Neural progenitor cell (in vitro differentiated cells): Measurements from ENCODE around the gene LPIN2. TPM values are rescaled to one million over a fixed set of nuclear protein-coding genes. Genes with fewer than 3 reads are reported as not detected.
A peak's percentile ranks its signal among the peaks of the same experiment; 100 is the strongest.
"Not testable (repeated sequence)": the region's sequence is repeated elsewhere in the genome, so short reads cannot be mapped to it uniquely, and the experiment has no call there.

Source experiments
- DNase-seq: peaks from one replicate; pipeline ENCODE4 v3.0.0-alpha.2; 2016; ENCODE audit warnings: low spot score
- H2AFZ ChIP-seq: fragments of 200-600 bp; sonication (generic); replicated peaks from 2 replicates; pipeline ENCODE4 v1.6.1; 2016; ENCODE audit warnings: antibody characterized with exemption
- H3F3A ChIP-seq: fragments of 200-600 bp; sonication (generic); 2 replicates; pipeline ENCODE4 v1.6.1; 2016; ENCODE audit warnings: antibody characterized with exemption, low read depth
- H3K27ac ChIP-seq: fragments of 200-600 bp; sonication (generic); 2 replicates; pipeline ENCODE4 v1.5.1; 2016; ENCODE audit warnings: mild to moderate bottlenecking
- H3K27me3 ChIP-seq: fragments of 200-600 bp; sonication (generic); 2 replicates; pipeline ENCODE4 v1.6.1; 2016; ENCODE audit warnings: mild to moderate bottlenecking, moderate library complexity
- H3K36me3 ChIP-seq: fragments of 200-600 bp; sonication (generic); 2 replicates; pipeline ENCODE4 v1.5.1; 2016
- H3K4me1 ChIP-seq: fragments of 200-600 bp; sonication (generic); 2 replicates; pipeline ENCODE4 v1.6.1; 2016; ENCODE audit warnings: mixed run types
- H3K4me2 ChIP-seq: fragments of 200-600 bp; sonication (generic); 2 replicates; pipeline ENCODE4 v1.6.1; 2016
- H3K4me3 ChIP-seq: fragments of 200-600 bp; sonication (generic); 2 replicates; pipeline ENCODE4 v1.5.1; 2016
- H3K79me2 ChIP-seq: fragments of 200-600 bp; sonication (generic); 2 replicates; pipeline ENCODE4 v1.6.1; 2016; ENCODE audit warnings: low read depth
- H3K9ac ChIP-seq: fragments of 200-600 bp; sonication (generic); 2 replicates; pipeline ENCODE4 v1.6.1; 2016
- H3K9me3 ChIP-seq: fragments of 200-600 bp; sonication (generic); 2 replicates; pipeline ENCODE4 v1.5.1; 2016; ENCODE audit warnings: low read depth
- H4K20me1 ChIP-seq: fragments of 200-600 bp; sonication (generic); 2 replicates; pipeline ENCODE4 v1.6.1; 2016; ENCODE audit warnings: low read depth
- H3K27ac Mint-ChIP-seq: 3 replicates; pipeline ENCODE4 v1.8.0; 2021; ENCODE audit warnings: mixed read lengths
- H3K27me3 Mint-ChIP-seq: 2 replicates; pipeline ENCODE4 v1.8.0; 2022; ENCODE audit warnings: low read depth, mild to moderate bottlenecking, inconsistent platforms, moderate library complexity, mixed read lengths; ENCODE audit not compliant: insufficient read depth
- H3K36me3 Mint-ChIP-seq: 3 replicates; pipeline ENCODE4 v1.8.0; 2021; ENCODE audit warnings: mixed read lengths
- H3K4me1 Mint-ChIP-seq: 3 replicates; pipeline ENCODE4 v1.8.0; 2021; ENCODE audit warnings: mixed read lengths
- H3K4me3 Mint-ChIP-seq: 3 replicates; pipeline ENCODE4 v1.8.0; 2021; ENCODE audit warnings: mild to moderate bottlenecking, moderate library complexity, mixed read lengths
- H3K9me3 Mint-ChIP-seq: 3 replicates; pipeline ENCODE4 v1.8.0; 2020; ENCODE audit warnings: mixed read lengths
- CTCF ChIP-seq: fragments of 200-600 bp; sonication (generic); IDR thresholded peaks from 2 replicates; pipeline ENCODE4 v1.5.1; 2017; ENCODE audit warnings: antibody characterized with exemption, mild to moderate bottlenecking
- EZH2 ChIP-seq: fragments of 200-600 bp; sonication (generic); IDR thresholded peaks from 2 replicates; pipeline ENCODE4 v1.6.1; 2017; ENCODE audit warnings: antibody characterized with exemption, mild to moderate bottlenecking, moderate library complexity
- EZH2phosphoT487 ChIP-seq: fragments of 200-600 bp; sonication (generic); IDR thresholded peaks from 2 replicates; pipeline ENCODE4 v1.6.1; 2017; ENCODE audit warnings: antibody characterized with exemption
- total RNA-seq: library from RNA; depleted of rRNA; stranded (reverse); fragments of >200 nt; gene quantifications from 2 replicates; pipeline ENCODE4 v1.2.3, GENCODE V29; 2015; ENCODE audit warnings: low replicate concordance

Gene LPIN2
- total RNA-seq, 1 donor from 2014 or later = 32.1 TPM

DNA sequence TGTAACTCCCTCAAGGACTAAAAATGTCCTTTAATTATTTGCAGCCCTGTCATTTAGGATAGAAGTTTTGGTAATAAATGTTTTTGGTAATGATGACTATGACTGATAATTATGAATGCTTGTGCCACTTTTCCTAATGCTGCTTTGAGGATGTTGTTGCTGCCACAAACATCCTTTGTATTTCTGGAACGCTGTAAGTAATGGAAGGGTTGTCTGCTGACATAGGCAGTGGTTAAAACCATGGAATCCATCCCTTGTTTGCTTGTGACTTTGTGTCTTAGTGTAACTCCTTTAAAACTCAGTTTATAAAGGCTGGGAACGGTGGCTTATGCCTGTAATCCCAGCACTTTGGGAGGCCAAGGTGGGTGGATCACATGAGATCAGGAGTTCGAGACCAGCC, 19.8 kb upstream of the LPIN2 start:
- H3K27ac ChIP-seq = no peak overlapping the region
- no peak overlapping the region for H2AFZ ChIP-seq
- peaks cover 5% of the 10 kb centered on the region for H3F3A ChIP-seq
- no peak overlapping the region for H3K9ac ChIP-seq
- H3K4me3 ChIP-seq = no peak overlapping the region
- TF ChIP-seq EZH2phosphoT487 (no peak), CTCF (no peak), EZH2 (no peak)
- no peak overlapping the region for H3K27ac Mint-ChIP-seq
- H3K79me2 ChIP-seq = no peaks in the 10 kb centered on the region
- H3K36me3 ChIP-seq = no peaks in the 10 kb centered on the region
- H3K4me3 Mint-ChIP-seq = no peak overlapping the region
- peaks cover 11% of the 10 kb centered on the region for H3K4me1 ChIP-seq
- no peaks in the 10 kb centered on the region for H3K36me3 Mint-ChIP-seq
- no peak for DNase-seq
- H3K4me1 Mint-ChIP-seq = peaks cover 36% of the 10 kb centered on the region
- peaks cover 5% of the 10 kb centered on the region for H3K9me3 Mint-ChIP-seq
- H4K20me1 ChIP-seq = no peaks in the 10 kb centered on the region
- no peaks in the 10 kb centered on the region for H3K27me3 ChIP-seq
- H3K27me3 Mint-ChIP-seq = peaks cover 4% of the 10 kb centered on the region
- H3K9me3 ChIP-seq = no peaks in the 10 kb centered on the region
- no peak overlapping the region for H3K4me2 ChIP-seq

DNA sequence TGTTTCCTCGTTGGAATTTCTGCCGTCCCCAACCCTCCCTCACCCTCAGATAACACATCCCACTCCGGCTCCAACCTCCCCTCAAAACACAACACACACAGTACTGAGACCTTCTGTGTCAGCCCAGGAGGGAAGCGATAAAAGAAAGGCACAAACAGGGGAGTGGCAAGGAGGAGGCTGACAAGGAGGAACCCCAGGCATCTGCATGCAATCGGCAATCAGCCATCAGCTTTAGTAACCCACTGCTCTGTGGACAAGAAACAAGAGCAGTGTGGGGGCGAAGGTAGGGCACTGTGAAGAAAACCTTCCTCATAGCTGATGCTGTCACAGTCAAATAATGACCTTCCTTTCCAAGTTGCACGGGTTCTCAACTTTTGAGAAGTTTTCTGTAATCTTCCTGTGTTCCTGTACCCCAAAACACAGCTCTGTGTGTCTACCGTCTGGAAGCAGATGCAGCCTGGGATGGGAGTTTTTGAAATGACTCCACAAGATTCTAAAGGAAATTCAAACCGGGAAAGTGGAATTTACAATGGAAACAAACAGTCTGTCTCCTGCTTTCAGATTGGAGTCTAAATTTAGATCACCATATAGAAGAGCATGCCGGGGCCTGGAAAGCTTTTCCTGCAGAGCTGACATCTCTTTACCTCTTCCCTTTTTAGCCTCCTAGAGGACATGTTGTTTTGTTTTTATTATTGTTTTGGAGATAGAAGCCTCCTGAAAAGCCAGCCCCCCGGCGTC, 16.4 kb upstream of the LPIN2 start:
- Histone ChIP-seq H3K27me3 (no peaks in the 10 kb centered on the region), H2AFZ (peak overlapping the region; percentile 95), H3K9ac (no peak overlapping the region), H4K20me1 (no peaks in the 10 kb centered on the region), H3K4me2 (peak overlapping the region; percentile 12), H3K9me3 (no peaks in the 10 kb centered on the region), H3K27ac (no peak overlapping the region), H3K4me3 (no peak overlapping the region), H3F3A (peaks cover 15% of the 10 kb centered on the region), H3K36me3 (no peaks in the 10 kb centered on the region), H3K79me2 (no peaks in the 10 kb centered on the region), H3K4me1 (peaks cover 22% of the 10 kb centered on the region)
- peaks cover 40% of the 10 kb centered on the region for H3K4me1 Mint-ChIP-seq
- DNase-seq = no peak
- TF ChIP-seq CTCF (no peak), EZH2phosphoT487 (no peak), EZH2 (no peak)
- H3K4me3 Mint-ChIP-seq = no peak overlapping the region
- peaks cover 5% of the 10 kb centered on the region for H3K27me3 Mint-ChIP-seq
- peak overlapping the region; percentile 63 for H3K27ac Mint-ChIP-seq
- H3K9me3 Mint-ChIP-seq = no peaks in the 10 kb centered on the region
- no peaks in the 10 kb centered on the region for H3K36me3 Mint-ChIP-seq

DNA sequence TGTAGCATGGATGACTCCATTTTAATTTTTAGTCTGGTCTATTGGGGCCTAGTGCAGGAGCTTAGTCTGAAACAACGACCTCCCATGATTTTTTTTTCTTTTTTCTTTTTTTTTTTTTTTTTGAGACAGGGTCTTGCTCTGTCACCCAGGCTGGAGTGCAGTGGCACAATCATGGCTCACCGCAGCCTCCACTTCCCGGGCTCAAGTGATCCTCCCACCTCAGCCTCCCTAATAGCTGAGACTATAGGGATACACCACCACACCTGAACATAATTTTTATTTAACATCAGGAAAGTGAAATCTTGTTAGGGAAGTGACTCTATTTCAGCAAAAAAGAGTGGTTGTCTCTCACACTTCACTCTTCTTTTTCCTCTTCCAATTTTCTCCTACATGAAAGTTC, 15.2 kb upstream of the LPIN2 start:
- not testable (repeated sequence) for H3K9me3 ChIP-seq

GRCh38 chr18:3027370-3027891, 14.5 kb upstream of the LPIN2 start:
- H3K79me2 ChIP-seq = no peaks in the 10 kb centered on the region
- no peak overlapping the region for H3K4me3 ChIP-seq
- no peak for TF ChIP-seq CTCF
- no peak for TF ChIP-seq EZH2
- no peak for TF ChIP-seq EZH2phosphoT487
- H3K27me3 ChIP-seq = no peaks in the 10 kb centered on the region
- no peaks in the 10 kb centered on the region for H3K36me3 ChIP-seq
- no peak overlapping the region for H3K9ac ChIP-seq
- H3F3A ChIP-seq = peaks cover 15% of the 10 kb centered on the region
- peaks cover 40% of the 10 kb centered on the region for H3K4me1 Mint-ChIP-seq
- H3K4me3 Mint-ChIP-seq = no peak overlapping the region
- no peak for DNase-seq
- no peaks in the 10 kb centered on the region for H4K20me1 ChIP-seq
- peak overlapping the region; percentile 72 for H3K27ac Mint-ChIP-seq
- H2AFZ ChIP-seq = peak overlapping the region; percentile 48
- no peak overlapping the region for H3K27ac ChIP-seq
- peaks cover 5% of the 10 kb centered on the region for H3K27me3 Mint-ChIP-seq
- H3K9me3 Mint-ChIP-seq = peaks cover 2% of the 10 kb centered on the region
- no peaks in the 10 kb centered on the region for H3K9me3 ChIP-seq
- H3K36me3 Mint-ChIP-seq = no peaks in the 10 kb centered on the region
- H3K4me1 ChIP-seq = peaks cover 22% of the 10 kb centered on the region
- H3K4me2 ChIP-seq = no peak overlapping the region

More for the DNA sequence above, 15.2 kb upstream of the LPIN2 start:
- not testable (repeated sequence) for DNase-seq, H3K4me3 Mint-ChIP-seq, H3K9me3 Mint-ChIP-seq, H3K4me3 ChIP-seq, H3K36me3 Mint-ChIP-seq, H3K4me2 ChIP-seq, H3K79me2 ChIP-seq, H4K20me1 ChIP-seq, H3K27me3 Mint-ChIP-seq, H2AFZ ChIP-seq, H3K27me3 ChIP-seq, H3K36me3 ChIP-seq, H3K9ac ChIP-seq, H3K27ac ChIP-seq
- H3K4me1 ChIP-seq = peaks cover 22% of the 10 kb centered on the region
- H3F3A ChIP-seq = peaks cover 15% of the 10 kb centered on the region
- H3K4me1 Mint-ChIP-seq = peaks cover 40% of the 10 kb centered on the region
- peak overlapping the region; percentile 48 for H3K27ac Mint-ChIP-seq
